GM18861 (cell line): ENCODE results near the gene PPP1R1B.

Experiments
- ATAC-seq: cut with Tn5 transposase; IDR thresholded peaks from one replicate; pipeline ENCODE4 v1.9.1; 2021; ENCODE audit not compliant: unreplicated experiment

Gene PPP1R1B

DNA sequence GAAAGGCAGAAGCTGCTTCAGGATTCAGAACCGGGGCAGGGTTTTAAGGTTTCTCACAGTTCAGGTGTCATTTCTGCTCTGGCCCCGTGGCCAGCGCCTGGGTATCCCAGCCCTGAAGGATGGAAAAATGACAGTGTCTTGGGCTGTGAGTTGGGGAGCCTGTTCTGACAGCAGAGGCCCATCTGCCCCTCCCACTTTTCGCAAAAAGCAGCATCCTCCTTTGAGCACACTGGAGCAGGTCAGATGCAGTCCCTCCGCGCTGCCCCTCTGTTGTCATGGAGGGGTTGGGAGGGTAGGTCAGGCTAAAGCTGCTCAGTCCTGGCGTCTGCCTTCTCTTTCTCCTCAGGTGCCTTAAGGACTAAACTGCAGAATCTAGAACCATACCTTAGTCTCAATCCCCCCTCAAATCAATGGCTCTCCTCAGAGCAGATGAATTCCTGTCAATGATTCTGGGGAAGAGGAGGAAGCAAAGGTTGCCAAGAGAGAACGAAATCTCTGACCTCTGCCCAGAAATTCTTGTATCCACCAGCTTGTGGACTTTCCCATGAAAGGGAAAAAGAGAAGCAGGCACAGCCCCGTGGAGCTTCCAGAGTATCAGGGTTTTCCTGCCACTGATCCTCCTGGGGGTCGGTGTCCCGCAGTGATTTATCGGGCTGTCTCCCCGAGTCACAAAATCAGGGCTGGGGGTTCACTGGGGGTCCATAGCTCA, 26.3 kb upstream of the PPP1R1B start:
- no peak for ATAC-seq

DNA sequence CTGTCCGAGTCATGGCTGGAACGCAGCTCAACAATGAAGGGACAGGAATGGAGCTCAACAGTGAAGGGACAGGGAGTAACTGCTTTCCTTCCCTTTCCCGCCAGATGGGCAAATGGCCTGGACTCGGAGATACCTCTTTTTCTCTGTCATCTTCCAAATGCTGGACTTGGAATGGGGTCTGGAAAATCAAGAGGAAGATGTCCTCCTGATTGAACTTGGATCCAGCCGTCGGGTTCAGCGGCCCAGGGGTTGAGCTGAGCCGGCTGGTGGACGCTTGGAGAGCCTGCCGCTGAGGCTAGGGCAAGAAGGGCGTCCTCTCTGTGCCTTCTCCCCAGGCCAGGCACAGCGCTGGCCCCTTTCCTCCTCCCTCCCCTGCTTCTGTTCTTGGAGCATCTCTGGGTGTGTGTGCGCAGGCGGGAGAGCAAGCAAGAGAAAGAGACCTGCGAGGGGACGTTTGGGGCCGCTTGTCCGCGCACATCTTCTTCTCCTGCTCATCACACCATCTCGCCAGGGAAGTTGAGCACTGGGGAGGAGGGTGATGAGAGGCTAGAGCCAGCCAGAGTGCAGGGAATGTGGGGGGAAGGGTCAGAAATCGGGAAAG, 25.7 kb upstream of the PPP1R1B start:
- ATAC-seq, result no peak

DNA sequence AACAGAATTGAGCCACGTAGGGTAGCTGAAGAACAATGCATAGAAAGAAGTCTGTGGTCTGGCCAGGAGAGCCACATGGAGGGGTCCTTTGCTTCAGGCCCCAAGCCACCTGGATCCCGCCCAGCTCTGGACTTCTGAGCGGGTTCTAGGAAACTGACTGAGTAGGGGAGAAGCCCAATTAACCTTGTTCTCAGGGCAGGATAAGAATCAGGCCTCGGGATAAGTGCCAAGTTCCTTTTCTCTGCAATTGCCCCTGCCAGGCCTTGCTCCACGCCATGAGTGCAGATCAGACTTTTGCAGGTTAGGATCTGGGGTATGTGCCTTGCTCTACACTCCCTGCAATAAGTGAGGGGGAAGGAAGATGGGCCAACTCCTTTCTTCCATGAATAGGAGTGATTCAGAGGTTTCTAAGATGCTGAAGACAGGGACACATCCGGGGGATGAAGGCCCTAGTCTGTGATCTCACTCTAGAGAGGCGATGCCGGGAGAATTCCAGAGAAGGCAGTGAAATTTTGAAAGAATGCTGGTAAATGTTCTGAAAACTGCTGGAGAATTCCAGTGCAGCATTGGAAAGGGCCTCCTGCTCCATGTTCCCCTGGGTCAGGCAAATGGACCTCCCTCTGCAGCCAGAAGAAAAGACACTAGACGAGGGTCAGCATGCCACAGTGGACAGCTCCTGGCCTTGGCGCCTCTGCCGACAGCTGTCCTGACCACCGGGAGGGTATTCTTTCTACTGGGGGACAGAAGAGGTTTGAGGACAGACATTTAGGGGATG, 24.8 kb upstream of the PPP1R1B start:
- no peak for ATAC-seq

DNA sequence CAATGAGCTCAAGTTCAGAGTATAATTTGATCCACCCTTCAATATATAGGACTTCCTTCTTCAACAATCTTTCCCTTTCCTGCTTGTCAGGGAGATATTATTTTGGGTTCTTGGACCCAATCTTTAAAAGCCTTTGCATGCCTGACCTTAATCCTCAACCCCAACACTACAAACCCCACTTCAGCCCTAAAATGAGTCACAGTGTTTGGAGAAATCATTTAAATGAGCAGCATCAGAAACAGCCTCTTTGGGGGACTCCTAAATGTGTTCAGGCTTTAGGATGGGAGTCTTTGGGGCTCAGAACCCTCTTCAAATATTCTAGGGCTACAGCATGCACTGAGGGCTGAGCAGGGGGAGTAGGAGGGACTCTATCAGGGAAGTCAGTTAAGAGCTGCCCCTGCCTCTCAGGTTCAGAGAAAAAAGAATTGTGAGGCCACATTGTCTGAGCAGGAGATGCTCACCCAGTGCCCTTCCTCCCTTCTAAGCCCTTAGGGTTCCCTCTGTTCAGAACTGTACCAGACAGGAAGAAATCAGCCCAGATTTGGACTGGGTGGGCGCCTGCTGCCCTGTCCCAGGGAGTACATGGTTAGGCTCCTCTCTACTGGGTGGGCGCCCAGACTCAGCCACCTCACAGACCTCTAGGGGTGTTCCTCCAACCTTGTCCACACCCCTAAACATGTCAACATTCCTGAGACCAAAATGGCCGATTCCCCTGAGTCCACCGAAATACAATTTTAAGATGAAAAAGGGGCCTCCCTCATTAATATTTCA, 24.0 kb upstream of the PPP1R1B start:
- ATAC-seq, result no peak

DNA sequence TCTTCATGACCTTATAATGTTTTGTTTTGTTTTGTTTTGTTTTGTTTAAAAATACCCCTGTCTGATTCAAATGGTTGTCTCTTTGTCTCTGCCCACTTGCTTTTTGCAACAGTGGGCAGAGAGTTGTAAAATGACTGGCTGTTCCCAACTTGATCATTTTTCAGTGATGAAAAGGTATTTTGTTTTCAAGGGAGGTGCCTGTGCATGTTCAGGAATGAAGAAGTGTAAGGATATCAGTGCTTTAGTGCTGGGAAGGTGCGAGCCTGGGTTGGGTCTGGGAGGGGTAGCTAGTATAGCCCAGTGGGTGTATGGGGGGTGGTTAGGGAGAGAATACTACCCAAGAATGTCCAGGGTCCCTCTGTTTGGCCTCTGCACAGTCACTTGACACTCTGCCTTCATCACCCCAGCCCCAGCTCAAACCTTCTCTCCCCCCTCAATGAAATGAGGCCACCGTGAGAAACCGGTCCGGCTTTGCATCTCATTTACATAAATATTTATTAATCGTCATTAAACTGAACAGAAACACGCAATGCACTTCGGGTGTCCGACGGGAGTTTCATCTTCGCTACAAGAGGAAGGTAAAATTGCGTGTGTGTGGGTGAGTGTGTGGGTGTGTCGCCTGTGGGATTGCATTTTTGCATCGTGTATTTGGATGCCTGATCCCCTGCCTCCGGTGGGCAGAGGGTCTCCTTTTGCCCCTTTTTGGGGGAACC, 23.3 kb upstream of the PPP1R1B start:
- no peak for ATAC-seq

DNA sequence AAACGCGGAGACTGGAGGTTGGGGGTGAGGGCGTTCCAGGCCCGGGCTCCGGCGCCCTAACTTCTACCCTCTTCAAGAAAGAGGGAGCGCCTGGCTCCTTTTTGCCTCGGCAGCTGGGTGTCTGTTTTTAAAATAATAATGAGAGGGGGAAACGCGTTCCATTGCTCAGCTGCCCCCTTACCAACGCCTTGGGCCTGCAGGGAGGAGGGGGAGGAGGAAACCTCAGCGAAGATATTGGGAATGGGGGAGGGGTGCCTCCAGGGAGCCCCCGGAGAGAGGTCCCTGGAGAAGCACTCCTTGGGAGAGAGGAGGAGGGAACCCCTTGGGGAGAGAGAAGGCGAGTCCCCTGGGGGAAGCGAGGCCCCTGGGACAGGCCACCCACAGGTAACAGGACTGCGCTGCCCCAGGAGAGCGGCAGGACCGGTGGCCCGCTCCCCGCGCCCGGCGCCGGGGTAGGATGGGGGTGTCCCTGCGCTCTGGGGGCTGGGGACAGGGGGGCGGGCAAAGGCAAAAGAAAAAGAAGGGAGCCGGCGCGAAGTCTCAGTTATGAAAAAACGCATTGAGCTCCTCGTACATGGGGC, 21.8 kb upstream of the PPP1R1B start:
- no peak for ATAC-seq

GRCh38 chr17:39605492-39606433, 21.0 kb upstream of the PPP1R1B start:
- no peak for ATAC-seq

DNA sequence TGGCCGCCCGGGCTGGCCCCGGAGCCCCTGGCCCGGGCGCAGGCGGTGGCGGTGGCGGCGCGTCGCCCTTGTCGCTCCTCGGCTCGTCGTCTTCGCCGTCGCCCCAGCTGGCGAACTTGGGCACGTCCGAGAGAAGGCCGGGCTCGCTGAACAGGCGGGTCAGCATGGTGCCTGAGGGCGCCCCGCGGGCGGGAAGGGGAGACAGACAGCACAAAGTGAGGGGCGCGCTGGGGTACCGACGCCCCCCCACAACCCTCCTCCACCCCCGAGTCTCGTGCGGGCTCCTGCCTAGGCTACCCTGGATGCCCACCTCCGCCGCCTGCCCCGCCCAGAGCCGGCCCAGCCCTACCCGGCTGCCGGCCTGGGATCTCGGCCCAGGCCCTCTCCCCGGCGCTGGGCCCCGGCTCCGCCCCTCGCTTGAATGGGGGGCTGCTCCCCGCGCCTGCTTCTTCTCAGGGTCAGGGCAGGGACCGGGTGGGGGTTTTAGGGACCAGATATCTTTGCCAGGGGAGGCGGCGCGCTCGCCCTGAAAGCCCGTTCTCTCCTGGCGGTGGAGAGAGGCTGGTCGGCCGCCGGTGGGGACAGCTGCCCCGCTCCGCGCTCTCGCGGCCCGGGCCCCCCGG, 20.2 kb upstream of the PPP1R1B start:
- no peak for ATAC-seq

- no peak for ATAC-seq
These were observed 19.5 kb upstream of the PPP1R1B start for GRCh38 chr17:39607057-39607850.

DNA sequence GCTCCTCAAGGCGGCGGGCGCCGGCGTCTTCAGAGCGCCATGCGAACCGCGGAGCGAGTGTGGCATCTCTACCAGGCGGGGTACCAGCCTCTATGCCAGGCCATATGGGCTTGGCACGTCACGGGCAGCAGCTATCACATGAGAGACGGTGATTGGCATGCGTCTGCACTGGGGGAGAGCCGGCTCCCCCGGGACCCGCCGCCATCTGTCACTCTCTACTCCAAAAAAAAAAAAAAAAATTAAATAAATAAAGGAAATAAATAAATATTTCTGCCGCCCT, 19.0 kb upstream of the PPP1R1B start, which contains the start of gene NEUROD2:
Gene NEUROD2, minus strand, starts transcription at position 70 of the 280 bp plus-strand sequence. CDS start 1,321 bp downstream, outside the sequence.
- ATAC-seq, result no peak

DNA sequence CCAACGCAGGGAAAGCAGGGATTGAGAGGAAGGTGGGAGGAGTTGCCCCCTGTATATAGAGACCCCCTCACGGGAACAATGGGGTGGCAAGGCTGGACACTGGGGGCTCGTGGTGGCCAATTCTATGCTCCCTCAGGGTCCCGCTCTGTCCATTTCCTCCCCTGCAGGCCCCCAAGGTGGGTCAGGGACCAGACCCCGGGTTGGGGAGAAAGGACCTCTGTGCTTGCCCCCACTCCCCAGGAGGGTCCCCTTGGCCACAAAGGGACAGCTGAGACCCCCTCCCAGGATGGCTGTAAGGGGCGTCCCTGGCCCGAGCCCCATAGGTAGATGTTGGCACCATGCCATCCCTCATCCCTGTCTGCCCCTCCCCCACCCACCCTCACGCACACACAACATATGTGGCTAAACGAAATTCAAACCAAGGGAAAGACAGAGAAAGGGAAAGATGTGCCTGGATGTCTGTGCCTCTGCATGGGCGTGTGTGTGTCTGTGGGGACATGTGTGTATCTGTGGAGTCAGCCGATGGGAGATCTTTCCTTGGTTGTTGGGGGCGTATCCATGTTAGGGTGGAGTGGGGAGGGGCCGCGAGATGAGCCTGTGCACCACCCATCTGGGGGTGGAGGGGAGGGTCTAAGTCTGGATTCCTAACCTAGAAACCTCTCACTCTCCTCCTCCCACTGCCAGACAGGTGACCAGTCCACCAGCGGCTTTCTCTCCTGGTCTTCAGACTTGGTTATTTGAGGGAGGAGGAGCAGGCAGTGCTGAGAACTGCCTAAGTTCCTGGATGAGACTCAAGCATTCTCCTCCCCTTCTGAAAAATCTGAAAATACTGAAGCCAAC, 18.4 kb upstream of the PPP1R1B start:
- ATAC-seq, result no peak

GRCh38 chr17:39609416-39610025, 17.2 kb upstream of the PPP1R1B start:
- ATAC-seq, result no peak

GRCh38 chr17:39611401-39612112, 15.2 kb upstream of the PPP1R1B start:
- ATAC-seq, result no peak

GRCh38 chr17:39612291-39612894, 14.4 kb upstream of the PPP1R1B start:
- no peak for ATAC-seq

- no peak for ATAC-seq
These were observed 13.8 kb upstream of the PPP1R1B start for GRCh38 chr17:39612935-39613464.
